Central memory CD8-positive, alpha-beta T cell (primary cell): ENCODE results near the gene FUNDC1.

ENCODE experiments used
- ATAC-seq: fragments of 150-1000 bp; cut with Tn5 transposase; replicated peaks from 2 replicates; pipeline ENCODE4 v1.10.0; 2022; ENCODE audit warnings: mild to moderate bottlenecking, moderate FRiP score, moderate number of reproducible peaks; ENCODE audit not compliant: poor library complexity, severe bottlenecking; ENCODE audit errors: extremely low read depth
- DNase-seq, 2 donors: peaks; one replicate each; pipeline ENCODE4 v3.0.0; 2021; ENCODE audit warnings: low spot score in 2 of 2
- H3K27ac Mint-ChIP-seq: one replicate; pipeline ENCODE4 v1.8.0; 2022; ENCODE audit warnings: low read depth, mild to moderate bottlenecking, moderate library complexity, mixed read lengths
- H3K27me3 Mint-ChIP-seq: one replicate; pipeline ENCODE4 v1.8.0; 2022; ENCODE audit warnings: mixed read lengths
- H3K36me3 Mint-ChIP-seq: one replicate; pipeline ENCODE4 v1.8.0; 2022; ENCODE audit warnings: mild to moderate bottlenecking, moderate library complexity, mixed read lengths; ENCODE audit not compliant: insufficient read depth
- H3K4me1 Mint-ChIP-seq: one replicate; pipeline ENCODE4 v1.8.0; 2022; ENCODE audit warnings: mixed read lengths
- H3K4me3 Mint-ChIP-seq: one replicate; pipeline ENCODE4 v1.8.0; 2022; ENCODE audit warnings: mild to moderate bottlenecking, moderate library complexity, mixed read lengths
- H3K9me3 Mint-ChIP-seq: one replicate; pipeline ENCODE4 v1.8.0; 2022; ENCODE audit warnings: mixed read lengths

FUNDC1 gene

GRCh38 chrX:44514272-44514671 lies 28.4 kb downstream of the FUNDC1 start:
- Mint-ChIP-seq H3K9me3 (no peaks in the 10 kb centered on the region), H3K4me3 (no peak overlapping the region), H3K36me3 (peaks cover 2% of the 10 kb centered on the region), H3K4me1 (no peaks in the 10 kb centered on the region), H3K27ac (no peak overlapping the region), H3K27me3 (no peaks in the 10 kb centered on the region)
- DNase-seq (no peak), ATAC-seq (no peak)

DNA sequence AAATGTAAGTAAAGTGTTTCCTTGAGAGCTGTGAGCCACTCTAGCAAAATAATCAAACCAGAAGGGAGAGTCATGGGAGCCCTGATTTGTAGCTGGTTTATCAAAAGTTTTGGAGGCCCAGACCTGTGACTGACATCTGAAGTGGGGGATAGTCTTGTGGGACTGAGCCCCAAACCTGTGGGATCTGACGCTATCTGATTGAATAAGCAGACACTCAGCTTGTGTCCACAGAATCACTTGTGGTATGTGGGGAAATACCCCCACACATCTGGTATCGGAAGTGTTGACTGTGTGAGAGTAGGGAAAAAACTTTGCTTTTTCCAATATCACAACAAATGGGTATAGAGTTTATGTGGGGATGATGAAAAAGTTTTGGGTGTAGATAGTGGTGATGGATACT lies 35.4 kb downstream of the FUNDC1 start:
- DNase-seq (no peak), ATAC-seq (no peak)
- no peaks in the 10 kb centered on the region for H3K27me3 Mint-ChIP-seq
- no peaks in the 10 kb centered on the region for H3K9me3 Mint-ChIP-seq
- no peak overlapping the region for H3K4me3 Mint-ChIP-seq
- no peaks in the 10 kb centered on the region for H3K4me1 Mint-ChIP-seq
- no peaks in the 10 kb centered on the region for H3K36me3 Mint-ChIP-seq
- no peak overlapping the region for H3K27ac Mint-ChIP-seq

DNA sequence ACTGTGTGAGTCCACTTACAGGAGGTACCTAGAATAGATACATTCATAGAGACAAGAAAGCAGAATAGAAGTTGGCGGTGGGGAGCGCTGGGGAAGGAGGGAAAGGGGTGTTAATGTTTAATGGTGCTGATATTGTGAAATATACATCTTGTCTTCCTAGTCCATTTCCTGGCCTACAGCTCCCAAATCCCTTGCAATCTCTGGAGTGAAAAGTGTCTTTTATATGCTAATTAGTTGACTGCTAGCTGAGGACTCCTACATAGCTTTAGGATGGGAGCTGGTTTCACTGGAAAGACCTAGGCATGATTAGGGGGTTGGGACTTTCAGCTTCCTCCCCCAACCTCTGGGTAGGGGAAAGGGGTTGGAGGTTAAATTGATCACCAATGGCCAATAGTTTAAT lies 36.0 kb downstream of the FUNDC1 start:
- DNase-seq (no peak), ATAC-seq (no peak)
- no peak overlapping the region for H3K4me3 Mint-ChIP-seq
- H3K4me1 Mint-ChIP-seq: no peaks in the 10 kb centered on the region
- no peaks in the 10 kb centered on the region for H3K27me3 Mint-ChIP-seq
- no peaks in the 10 kb centered on the region for H3K36me3 Mint-ChIP-seq
- no peak overlapping the region for H3K27ac Mint-ChIP-seq
- no peaks in the 10 kb centered on the region for H3K9me3 Mint-ChIP-seq

GRCh38 chrX:44503560-44503959 lies 39.1 kb downstream of the FUNDC1 start:
- no peak overlapping the region for H3K4me3 Mint-ChIP-seq
- H3K27ac Mint-ChIP-seq: no peak overlapping the region
- no peaks in the 10 kb centered on the region for H3K27me3 Mint-ChIP-seq
- no peak for ATAC-seq
- no peak for DNase-seq
- H3K4me1 Mint-ChIP-seq: no peaks in the 10 kb centered on the region
- no peaks in the 10 kb centered on the region for H3K36me3 Mint-ChIP-seq
- H3K9me3 Mint-ChIP-seq: no peaks in the 10 kb centered on the region

GRCh38 chrX:44495091-44495490 lies 47.6 kb downstream of the FUNDC1 start:
- ATAC-seq: no peak
- H3K27ac Mint-ChIP-seq: no peak overlapping the region
- H3K4me3 Mint-ChIP-seq: no peak overlapping the region
- H3K27me3 Mint-ChIP-seq: no peaks in the 10 kb centered on the region
- no peaks in the 10 kb centered on the region for H3K4me1 Mint-ChIP-seq
- no peaks in the 10 kb centered on the region for H3K9me3 Mint-ChIP-seq
- H3K36me3 Mint-ChIP-seq: no peaks in the 10 kb centered on the region
- no peak for DNase-seq

DNA sequence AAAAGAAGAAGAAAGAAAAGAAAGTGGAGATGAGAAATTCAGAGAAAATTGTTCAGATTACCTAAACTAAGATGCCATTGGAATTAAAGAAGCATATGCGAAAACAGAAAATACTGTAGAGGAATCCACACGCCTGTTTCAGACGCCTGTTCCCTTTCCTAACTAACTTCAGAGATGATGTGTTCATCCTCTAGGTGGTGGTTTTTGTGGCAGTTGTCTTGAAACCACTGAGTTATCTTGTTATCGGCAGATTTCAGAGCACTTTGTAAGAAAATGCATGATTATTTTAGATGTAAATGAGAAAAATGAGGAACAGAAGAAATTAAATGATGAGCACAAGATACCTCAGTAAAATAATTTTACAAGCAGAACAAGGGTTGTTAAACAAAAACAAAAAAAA lies 48.3 kb downstream of the FUNDC1 start:
- Mint-ChIP-seq H3K9me3 (no peaks in the 10 kb centered on the region), H3K4me3 (no peak overlapping the region), H3K27me3 (no peaks in the 10 kb centered on the region), H3K27ac (no peak overlapping the region), H3K36me3 (no peaks in the 10 kb centered on the region), H3K4me1 (no peaks in the 10 kb centered on the region)
- DNase-seq: no peak
- ATAC-seq: no peak

GRCh38 chrX:44489515-44489914 lies 53.1 kb downstream of the FUNDC1 start:
- no peak overlapping the region for H3K27ac Mint-ChIP-seq
- no peak overlapping the region for H3K4me3 Mint-ChIP-seq
- ATAC-seq: no peak
- H3K4me1 Mint-ChIP-seq: no peaks in the 10 kb centered on the region
- H3K27me3 Mint-ChIP-seq: peaks cover 20% of the 10 kb centered on the region
- DNase-seq: no peak
- H3K9me3 Mint-ChIP-seq: no peaks in the 10 kb centered on the region
- H3K36me3 Mint-ChIP-seq: no peaks in the 10 kb centered on the region

GRCh38 chrX:44484607-44485146 lies 58.0 kb downstream of the FUNDC1 start:
- peaks cover 22% of the 10 kb centered on the region for H3K27me3 Mint-ChIP-seq
- DNase-seq (no peak), ATAC-seq (no peak)
- no peaks in the 10 kb centered on the region for H3K36me3 Mint-ChIP-seq
- H3K27ac Mint-ChIP-seq: no peak overlapping the region
- H3K4me3 Mint-ChIP-seq: no peak overlapping the region
- no peaks in the 10 kb centered on the region for H3K9me3 Mint-ChIP-seq
- no peaks in the 10 kb centered on the region for H3K4me1 Mint-ChIP-seq

DNA sequence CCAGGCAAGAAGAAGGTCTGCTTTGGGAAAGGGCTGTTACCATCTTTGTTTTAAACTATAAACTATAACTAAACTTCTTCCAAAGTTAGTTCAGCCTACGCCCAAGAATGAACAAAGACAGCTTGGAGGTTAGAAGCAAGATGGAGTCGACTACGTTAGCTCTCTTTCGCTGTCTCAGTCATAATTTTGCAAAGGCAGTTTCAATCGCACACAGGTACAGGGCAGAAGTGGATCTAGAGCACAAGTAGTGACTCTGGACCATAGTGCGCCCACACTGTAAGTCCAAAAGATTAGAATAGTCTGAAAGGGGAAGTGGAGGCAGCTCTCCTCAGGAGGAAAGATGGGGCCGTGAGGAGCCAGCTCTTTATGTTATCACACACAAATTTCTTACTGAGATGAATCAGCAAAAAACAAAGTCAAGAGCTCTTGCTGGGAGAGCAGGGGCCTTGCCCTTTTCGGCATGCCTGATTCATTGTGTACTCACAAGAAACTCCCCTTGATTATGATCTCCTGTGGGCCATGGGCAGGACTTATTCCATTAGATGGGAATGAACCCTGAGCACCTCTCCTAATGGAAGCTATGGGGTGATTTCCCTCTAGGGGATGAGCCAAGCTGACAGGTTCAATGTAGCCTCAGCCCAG lies 58.6 kb downstream of the FUNDC1 start:
- Mint-ChIP-seq H3K27ac (no peak overlapping the region), H3K4me3 (no peak overlapping the region), H3K27me3 (peaks cover 22% of the 10 kb centered on the region), H3K9me3 (no peaks in the 10 kb centered on the region), H3K36me3 (no peaks in the 10 kb centered on the region), H3K4me1 (no peaks in the 10 kb centered on the region)
- no peak for DNase-seq
- ATAC-seq: no peak

DNA sequence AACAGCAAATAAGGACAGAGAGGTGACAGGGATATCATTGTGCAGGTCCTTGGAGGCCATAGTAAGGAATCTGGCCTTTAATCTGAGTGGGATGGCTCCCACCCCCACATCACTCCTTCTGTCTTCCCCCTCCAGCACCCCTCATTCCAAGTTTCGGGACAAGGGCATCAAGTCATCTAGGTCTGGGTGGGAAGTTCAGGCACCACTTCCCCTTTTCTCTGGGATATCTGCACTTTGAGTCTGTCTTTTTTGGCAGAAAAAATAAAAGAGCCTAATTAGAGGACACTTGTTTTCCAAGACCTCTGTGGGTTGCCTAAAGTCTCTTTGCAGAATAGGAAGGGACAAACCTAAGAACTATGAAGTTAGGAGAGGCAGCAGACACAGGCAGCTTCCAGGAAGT lies 60.1 kb downstream of the FUNDC1 start:
- no peaks in the 10 kb centered on the region for H3K4me1 Mint-ChIP-seq
- ATAC-seq (no peak), DNase-seq (no peak)
- no peak overlapping the region for H3K4me3 Mint-ChIP-seq
- no peaks in the 10 kb centered on the region for H3K36me3 Mint-ChIP-seq
- H3K9me3 Mint-ChIP-seq: no peaks in the 10 kb centered on the region
- H3K27me3 Mint-ChIP-seq: peaks cover 13% of the 10 kb centered on the region
- H3K27ac Mint-ChIP-seq: no peak overlapping the region

DNA sequence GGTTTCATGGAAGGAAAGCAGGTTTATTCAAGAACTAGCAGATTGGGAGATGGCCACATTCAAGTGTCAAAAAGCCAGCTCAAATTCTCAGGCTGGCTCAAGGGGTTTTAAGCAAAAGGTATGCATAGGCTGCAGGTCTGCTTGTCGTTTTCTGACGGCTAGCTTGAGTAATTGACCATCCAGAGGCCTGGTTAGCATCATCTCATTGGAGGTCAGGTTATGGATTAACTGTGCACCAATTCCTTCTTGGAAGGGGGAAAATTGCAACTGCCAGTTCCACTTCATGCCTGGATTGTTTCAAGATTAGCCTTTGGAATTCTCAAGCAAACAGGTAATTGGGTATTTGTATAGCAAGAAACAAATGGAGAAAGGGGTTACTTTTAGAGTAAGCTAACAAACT lies 62.1 kb downstream of the FUNDC1 start:
- Mint-ChIP-seq H3K4me3 (no peak overlapping the region), H3K9me3 (no peaks in the 10 kb centered on the region)
- ATAC-seq: no peak

DNA sequence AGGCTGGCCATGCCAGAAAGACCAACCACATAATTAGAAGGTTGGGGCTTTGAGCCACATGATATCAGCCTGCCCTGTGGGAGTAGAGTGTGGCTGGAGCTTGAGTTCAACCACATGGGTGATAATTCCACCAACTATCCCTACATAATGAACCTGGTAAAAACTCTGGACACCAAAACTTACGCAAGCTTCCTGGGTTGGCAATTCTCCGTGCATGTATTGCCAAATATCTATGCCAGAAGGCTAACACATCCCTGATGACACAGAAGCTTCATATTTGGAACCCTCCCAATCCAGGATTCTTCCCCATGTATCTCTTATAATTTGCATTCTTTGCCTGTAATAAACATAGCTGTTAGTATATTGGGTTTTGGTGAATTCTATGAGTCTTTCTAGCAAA lies 68.2 kb downstream of the FUNDC1 start:
- Mint-ChIP-seq H3K4me1 (no peaks in the 10 kb centered on the region), H3K36me3 (no peaks in the 10 kb centered on the region), H3K27ac (no peak overlapping the region), H3K4me3 (no peak overlapping the region), H3K27me3 (no peaks in the 10 kb centered on the region), H3K9me3 (no peaks in the 10 kb centered on the region)
- DNase-seq: no peak
- ATAC-seq: no peak

More for the DNA sequence above, 62.1 kb downstream of the FUNDC1 start:
- no peaks in the 10 kb centered on the region for H3K4me1 Mint-ChIP-seq
- DNase-seq: no peak
- no peak overlapping the region for H3K27ac Mint-ChIP-seq
- peaks cover 8% of the 10 kb centered on the region for H3K27me3 Mint-ChIP-seq
- no peaks in the 10 kb centered on the region for H3K36me3 Mint-ChIP-seq
